Nephron (organoid): ENCODE results near the gene CDKN2B-AS1.
"Not testable (repeated sequence)": the region's sequence is repeated elsewhere in the genome, so short reads cannot be mapped to it uniquely, and the experiment has no call there.

Experiments
- H3K27ac Mint-ChIP-seq, 3 experiments: 2 replicates each; pipeline ENCODE4 v1.8.0; 2020; ENCODE audit warnings: mixed read lengths in 3 of 3, mild to moderate bottlenecking in 2 of 3, moderate library complexity in 1 of 3
- H3K27me3 Mint-ChIP-seq: 2 replicates; pipeline ENCODE4 v1.8.0; 2021; ENCODE audit warnings: low read depth, mild to moderate bottlenecking, moderate library complexity, mixed read lengths
- H3K36me3 Mint-ChIP-seq: 2 replicates; pipeline ENCODE4 v1.8.0; 2020; ENCODE audit warnings: low read depth, mixed read lengths
- H3K4me1 Mint-ChIP-seq: 2 replicates; pipeline ENCODE4 v1.8.0; 2020; ENCODE audit warnings: mixed read lengths
- H3K4me3 Mint-ChIP-seq, 3 experiments: 2 replicates each; pipeline ENCODE4 v1.8.0; 2020; ENCODE audit warnings: mild to moderate bottlenecking in 3 of 3, mixed read lengths in 3 of 3, moderate library complexity in 2 of 3
- H3K9me3 Mint-ChIP-seq: 2 replicates; pipeline ENCODE4 v1.8.0; 2020; ENCODE audit warnings: mixed read lengths
- TF ChIP-seq, protein P1 (sequence below), 3 experiments: fragments of 200-600 bp; sonication (generic); IDR thresholded peaks; one replicate each; pipeline ENCODE4 v1.5.0; 2021; ENCODE audit warnings: antibody characterized with exemption in 3 of 3; ENCODE audit not compliant: unreplicated experiment in 3 of 3

Gene CDKN2B-AS1

GRCh38 chr9:21994556-21995005, at the start of gene CDKN2B-AS1:
CDKN2B-AS1 (plus strand) TSS chr9:21994791.
- no peaks in the 10 kb centered on the region for H3K36me3 Mint-ChIP-seq
- H3K9me3 Mint-ChIP-seq: no peaks in the 10 kb centered on the region
- H3K4me3 Mint-ChIP-seq: peak within 1 kb of the TSS; percentile 79 to 91 (median 85)
- H3K27me3 Mint-ChIP-seq: peaks cover 87% of the 10 kb centered on the region
- peaks cover 10% of the 10 kb centered on the region for H3K4me1 Mint-ChIP-seq
- H3K27ac Mint-ChIP-seq: no peak within 1 kb of the TSS
- TF ChIP-seq, protein P1, sequence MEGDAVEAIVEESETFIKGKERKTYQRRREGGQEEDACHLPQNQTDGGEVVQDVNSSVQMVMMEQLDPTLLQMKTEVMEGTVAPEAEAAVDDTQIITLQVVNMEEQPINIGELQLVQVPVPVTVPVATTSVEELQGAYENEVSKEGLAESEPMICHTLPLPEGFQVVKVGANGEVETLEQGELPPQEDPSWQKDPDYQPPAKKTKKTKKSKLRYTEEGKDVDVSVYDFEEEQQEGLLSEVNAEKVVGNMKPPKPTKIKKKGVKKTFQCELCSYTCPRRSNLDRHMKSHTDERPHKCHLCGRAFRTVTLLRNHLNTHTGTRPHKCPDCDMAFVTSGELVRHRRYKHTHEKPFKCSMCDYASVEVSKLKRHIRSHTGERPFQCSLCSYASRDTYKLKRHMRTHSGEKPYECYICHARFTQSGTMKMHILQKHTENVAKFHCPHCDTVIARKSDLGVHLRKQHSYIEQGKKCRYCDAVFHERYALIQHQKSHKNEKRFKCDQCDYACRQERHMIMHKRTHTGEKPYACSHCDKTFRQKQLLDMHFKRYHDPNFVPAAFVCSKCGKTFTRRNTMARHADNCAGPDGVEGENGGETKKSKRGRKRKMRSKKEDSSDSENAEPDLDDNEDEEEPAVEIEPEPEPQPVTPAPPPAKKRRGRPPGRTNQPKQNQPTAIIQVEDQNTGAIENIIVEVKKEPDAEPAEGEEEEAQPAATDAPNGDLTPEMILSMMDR (IDR thresholded peaks at IDR 0.05; ENCODE audit: unreplicated experiment in 3 of 3): no peak

DNA sequence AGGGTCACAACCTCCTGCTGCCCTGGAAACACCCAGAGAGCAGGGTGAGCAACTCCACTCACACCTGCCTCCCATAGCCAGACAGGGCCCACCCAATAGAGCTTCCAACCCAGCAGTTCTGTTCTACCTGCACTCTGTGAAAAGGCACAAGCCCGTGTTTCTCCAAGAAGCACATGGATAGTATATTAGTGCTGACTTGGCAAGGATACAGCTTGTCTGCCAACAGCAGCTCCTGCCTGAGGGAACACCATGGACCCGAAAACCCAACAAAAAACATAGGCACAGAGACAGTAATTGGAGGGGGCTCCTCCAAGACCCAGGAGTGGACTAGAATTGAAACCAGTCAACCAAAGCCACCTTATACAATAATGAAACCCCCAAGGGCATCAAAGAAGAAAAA, 49.0 kb upstream of the CDKN2B-AS1 start:
- peaks cover 4% of the 10 kb centered on the region for H3K9me3 Mint-ChIP-seq
- no peaks in the 10 kb centered on the region for H3K4me1 Mint-ChIP-seq
- TF ChIP-seq, protein P1 (IDR thresholded peaks at IDR 0.05; ENCODE audit: unreplicated experiment in 3 of 3): no peak
- H3K36me3 Mint-ChIP-seq: no peaks in the 10 kb centered on the region
- no peak overlapping the region for H3K4me3 Mint-ChIP-seq
- H3K27ac Mint-ChIP-seq: no peak overlapping the region
- peaks cover 14% of the 10 kb centered on the region for H3K27me3 Mint-ChIP-seq

DNA sequence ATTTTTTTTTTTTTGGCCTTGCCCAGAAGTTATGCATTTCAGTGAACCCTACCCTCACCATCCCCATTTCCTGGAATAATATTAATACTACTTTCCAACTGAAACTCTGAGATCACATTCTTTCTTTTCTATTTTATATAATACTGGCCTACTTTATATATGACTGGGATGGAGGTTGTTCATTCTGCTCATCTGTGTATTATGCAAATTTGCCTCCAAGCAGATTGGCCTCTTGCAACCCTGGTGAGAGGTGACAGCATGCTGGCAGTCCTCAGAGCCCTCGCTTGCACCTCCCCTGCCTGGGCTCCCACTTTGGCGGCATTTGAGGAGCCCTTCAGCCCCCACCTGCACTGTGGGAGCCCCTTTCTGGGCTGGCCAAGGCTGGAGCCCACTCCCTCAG, 35.8 kb upstream of the CDKN2B-AS1 start:
- Mint-ChIP-seq H3K27ac (no peak overlapping the region), H3K9me3 (peaks cover 15% of the 10 kb centered on the region), H3K27me3 (peaks cover 38% of the 10 kb centered on the region), H3K4me1 (no peaks in the 10 kb centered on the region), H3K36me3 (peaks cover 5% of the 10 kb centered on the region), H3K4me3 (no peak overlapping the region)
- TF ChIP-seq, protein P1 (IDR thresholded peaks at IDR 0.05; ENCODE audit: unreplicated experiment in 3 of 3): no peak

DNA sequence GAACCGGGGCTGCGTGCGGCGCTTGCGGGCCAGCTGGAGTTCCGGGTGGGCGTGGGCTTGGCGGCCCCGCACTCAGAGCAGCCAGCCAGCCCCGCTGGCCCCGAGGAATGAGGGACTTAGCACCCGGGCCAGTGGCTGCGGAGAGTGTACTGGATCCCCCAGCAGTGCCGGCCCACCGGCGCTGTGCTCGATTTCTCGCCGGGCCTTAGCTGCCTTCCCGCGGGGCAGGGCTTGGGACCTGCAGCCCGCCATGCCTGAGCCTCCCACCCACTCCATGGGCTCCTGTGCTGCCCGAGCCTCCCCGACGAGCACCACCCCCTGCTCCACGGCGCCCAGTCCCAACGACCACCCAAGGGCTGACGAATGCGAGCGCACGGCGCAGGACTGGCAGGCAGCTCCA, 35.3 kb upstream of the CDKN2B-AS1 start:
- Mint-ChIP-seq H3K27me3 (peaks cover 43% of the 10 kb centered on the region), H3K9me3 (peaks cover 17% of the 10 kb centered on the region)
- H3K27ac Mint-ChIP-seq, H3K4me3 Mint-ChIP-seq, H3K4me1 Mint-ChIP-seq, H3K36me3 Mint-ChIP-seq: not testable (repeated sequence)

DNA sequence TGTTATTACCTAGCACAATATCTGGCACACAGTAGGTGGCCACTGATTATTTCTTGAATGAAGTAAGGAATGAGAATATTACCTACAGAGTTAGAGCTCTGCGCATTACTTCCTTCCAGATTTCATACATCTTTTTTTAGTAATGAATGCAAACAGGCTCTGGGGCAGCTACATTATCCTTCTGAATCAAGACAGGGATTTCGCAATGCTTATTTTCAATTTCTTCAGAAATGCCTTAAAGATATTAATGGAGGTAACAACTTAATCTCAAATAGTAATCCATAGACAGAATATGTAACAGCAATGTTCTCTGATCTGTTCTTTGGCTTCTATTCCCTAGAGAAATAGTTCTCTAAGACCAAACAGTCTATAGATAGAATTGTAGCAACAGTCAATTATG, 33.0 kb upstream of the CDKN2B-AS1 start:
- TF ChIP-seq, protein P1 (IDR thresholded peaks at IDR 0.05; ENCODE audit: unreplicated experiment in 3 of 3): no peak
- no peak overlapping the region for H3K4me3 Mint-ChIP-seq
- no peaks in the 10 kb centered on the region for H3K4me1 Mint-ChIP-seq
- H3K27ac Mint-ChIP-seq: no peak overlapping the region
- H3K27me3 Mint-ChIP-seq: peaks cover 62% of the 10 kb centered on the region
- peaks cover 5% of the 10 kb centered on the region for H3K36me3 Mint-ChIP-seq
- peaks cover 17% of the 10 kb centered on the region for H3K9me3 Mint-ChIP-seq

DNA sequence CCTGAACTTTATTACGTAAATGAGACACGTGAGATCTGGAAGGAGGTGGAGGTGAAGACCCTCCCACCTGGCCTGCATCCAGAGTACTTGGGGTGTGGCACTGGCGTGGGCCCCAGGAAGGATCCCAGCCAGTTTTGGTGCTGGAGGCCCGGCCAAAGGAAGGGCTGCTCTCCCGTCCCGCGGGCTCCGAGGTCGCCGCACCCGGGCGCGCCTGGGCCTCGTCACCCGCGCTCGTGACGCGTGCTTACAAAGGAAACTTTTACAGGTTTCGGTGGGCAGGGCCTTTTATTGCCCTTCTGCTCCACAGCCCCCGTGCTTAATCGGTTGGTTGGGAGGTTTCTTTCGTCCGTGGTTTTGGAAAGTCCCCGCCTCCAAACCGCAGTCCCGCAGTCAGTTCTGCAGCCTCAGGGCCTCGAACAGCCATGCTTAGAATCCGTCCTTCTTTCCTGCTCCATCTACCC, 29.6 kb upstream of the CDKN2B-AS1 start:
- Mint-ChIP-seq H3K9me3 (peaks cover 21% of the 10 kb centered on the region), H3K4me3 (peak overlapping the region; percentile 24 to 68 (median 61)), H3K36me3 (peaks cover 5% of the 10 kb centered on the region)

More for the DNA sequence above, 29.6 kb upstream of the CDKN2B-AS1 start:
- H3K27ac Mint-ChIP-seq: no peak overlapping the region
- H3K27me3 Mint-ChIP-seq: peaks cover 91% of the 10 kb centered on the region
- peaks cover 5% of the 10 kb centered on the region for H3K4me1 Mint-ChIP-seq
- TF ChIP-seq, protein P1 (IDR thresholded peaks at IDR 0.05; ENCODE audit: unreplicated experiment in 3 of 3): no peak
